Mammary epithelial cell (primary cell): ENCODE measurements around the gene TP73.

Experiments
- CTCF ChIP-seq, 2 donors: IDR thresholded peaks in 1 of 2; conservative IDR thresholded peaks in 1 of 2; 2 replicates each; pipeline ENCODE4 v1.5.1; 2011 to 2012; ENCODE audit warnings: inconsistent platforms in 2 of 2, low read length in 2 of 2, mild to moderate bottlenecking in 2 of 2, control low read depth in 1 of 2, low read depth in 1 of 2; ENCODE audit not compliant: insufficient read depth in 1 of 2; ENCODE audit errors: extremely low read depth in 1 of 2
- EZH2 ChIP-seq: IDR thresholded peaks from 2 replicates; pipeline ENCODE4 v1.6.1; 2012; ENCODE audit warnings: low read length, inconsistent platforms, borderline replicate concordance

GRCh38 chr1:3725366-3725765 is 73.0 kb downstream of the TP73 start:
- TF ChIP-seq CTCF (conservative IDR thresholded peaks at IDR 0.05 in 1 of 2, IDR thresholded peaks at IDR 0.05 in 1 of 2; ENCODE audit: extremely low read depth in 1 of 2, insufficient read depth in 1 of 2, low read depth in 1 of 2, low read length in 2 of 2) (no peak), EZH2 (no peak)
